ENCODE results near the gene CHFR. TPM values are rescaled to one million over a fixed set of nuclear protein-coding genes. Genes with fewer than 3 reads are reported as not detected.
"Not testable (repeated sequence)": the region's sequence is repeated elsewhere in the genome, so short reads cannot be mapped to it uniquely, and the experiment has no call there.

CHFR gene
- total and polyA plus RNA-seq, 9 of the 15 experiments (the other 6 are each of a cell fraction or from before 2014, with no cell fraction given), result 0.61 to 33.9 (median 19.3) TPM

DNA sequence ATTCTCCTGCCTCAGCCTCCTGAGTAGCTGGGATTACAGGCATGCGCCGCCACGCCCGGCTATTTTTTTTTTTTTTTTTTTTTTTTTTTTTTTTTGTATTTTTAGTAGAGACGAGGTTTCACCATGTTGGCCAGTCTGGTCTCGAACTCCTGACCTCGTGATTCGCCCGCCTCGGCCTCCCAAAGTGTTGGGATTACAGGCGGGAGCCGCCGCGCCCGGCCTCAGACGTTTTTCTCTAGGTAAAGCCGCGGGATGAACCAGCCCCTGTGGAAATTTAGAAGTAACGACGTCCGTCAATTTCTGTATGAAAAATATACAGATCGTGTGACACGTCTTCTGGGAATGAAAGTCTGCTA is 20.4 kb upstream of the CHFR start:
- FAIRE-seq; H3K36me3 ChIP-seq (ENCODE audit: control insufficient read depth, insufficient read depth, low read length); H3K9me1 ChIP-seq (ENCODE audit: control insufficient read depth, insufficient read depth, low read length); ATAC-seq; CTCF ChIA-PET (ENCODE audit: low intra/inter-chr PET ratio); H3K4me2 ChIP-seq (ENCODE audit: insufficient read depth, low read length); in situ Hi-C loops (cut with MboI); BruUV-seq (replicated peaks); H3K27me3 ChIP-seq (ENCODE audit: control insufficient read depth in 2 of 2, insufficient read depth in 2 of 2, low read length in 2 of 2); H3K4me3 ChIP-seq; H4K20me1 ChIP-seq (replicated peaks; ENCODE audit: control insufficient read depth, insufficient read depth, low read length); H3K9me3 ChIP-seq (replicated peaks; ENCODE audit: control insufficient read depth, insufficient read depth, low read depth, low read length); POLR2A ChIA-PET; DNase-seq (ENCODE audit: extremely low read depth in 1 of 4, low spot score in 3 of 4); H3K27ac ChIP-seq (ENCODE audit: extremely low read depth, low read depth, low read length); H2AFZ ChIP-seq (ENCODE audit: low read depth, low read length); H3K79me2 ChIP-seq (ENCODE audit: control insufficient read depth, insufficient read depth, low read length); intact Hi-C loops (cut with micrococcal nuclease); H3K9ac ChIP-seq (ENCODE audit: insufficient read depth in 1 of 2, low read depth in 2 of 2, low read length in 2 of 2): not testable (repeated sequence)
- peaks cover 0 to 16% of the 10 kb centered on the region in 2 experiments; a peak in 2 of 5 replicates for H3K4me1 ChIP-seq (replicated peaks in 1 of 2; ENCODE audit: control insufficient read depth in 2 of 2, insufficient read depth in 2 of 2, low read length in 2 of 2)
- WGBS (ENCODE audit: insufficient coverage, low coverage, missing lambda C conversion rate), result 30% methylated on average over 18 of the region's 23 CpGs

DNA sequence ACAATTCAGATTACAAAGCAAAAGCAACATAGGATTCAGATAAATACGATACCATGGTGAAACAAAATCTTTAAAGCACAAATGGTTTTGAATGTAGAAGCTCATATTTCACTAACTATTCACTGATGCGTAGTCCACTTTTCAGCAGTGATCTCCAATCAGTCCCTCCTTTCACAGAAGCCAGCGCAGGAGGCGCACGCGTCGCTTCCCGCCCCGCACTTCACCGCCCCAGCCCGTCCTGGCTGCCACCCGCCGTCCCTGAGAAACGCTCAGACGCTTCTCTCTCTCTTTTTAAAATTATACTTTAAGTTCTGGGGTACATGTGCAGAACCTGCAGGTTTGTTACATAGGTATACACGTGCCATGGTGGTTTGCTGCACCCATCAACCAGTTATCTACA is 19.8 kb upstream of the CHFR start:
- intact Hi-C loops (cut with micrococcal nuclease) (no loop called here), in situ Hi-C loops (cut with MboI) (no loop called here)
- Histone ChIP-seq H3K79me2 (ENCODE audit: control insufficient read depth, insufficient read depth, low read length) (no peaks in the 10 kb centered on the region), H3K27me3 (ENCODE audit: control insufficient read depth in 2 of 2, insufficient read depth in 2 of 2, low read length in 2 of 2) (no peaks in the 10 kb centered on the region), H3K36me3 (ENCODE audit: control insufficient read depth, insufficient read depth, low read length) (no peaks in the 10 kb centered on the region), H2AFZ (ENCODE audit: low read depth, low read length) (no peak overlapping the region), H3K9me3 (replicated peaks; ENCODE audit: control insufficient read depth, insufficient read depth, low read depth, low read length) (peaks cover 4% of the 10 kb centered on the region; the same call in 1 of the 2 replicates), H3K4me3 (no peak overlapping the region), H3K9me1 (ENCODE audit: control insufficient read depth, insufficient read depth, low read length) (no peaks in the 10 kb centered on the region), H3K9ac (ENCODE audit: insufficient read depth in 1 of 2, low read depth in 2 of 2, low read length in 2 of 2) (no peak overlapping the region), H3K4me1 (replicated peaks in 1 of 2; ENCODE audit: control insufficient read depth in 2 of 2, insufficient read depth in 2 of 2, low read length in 2 of 2) (peaks cover 0 to 16% of the 10 kb centered on the region in 2 experiments; a peak in 2 of 5 replicates), H3K27ac (ENCODE audit: extremely low read depth, low read depth, low read length) (no peak overlapping the region), H3K4me2 (ENCODE audit: insufficient read depth, low read length) (no peak overlapping the region), H4K20me1 (replicated peaks; ENCODE audit: control insufficient read depth, insufficient read depth, low read length) (no peaks in the 10 kb centered on the region)
- no TSS peak for BruUV-seq (replicated peaks)
- WGBS (ENCODE audit: insufficient coverage, low coverage, missing lambda C conversion rate), result 18% methylated on average over 16 of the region's 16 CpGs
- ChIA-PET CTCF (ENCODE audit: low intra/inter-chr PET ratio) (no interaction called here), POLR2A (no interaction called here)
- DNase-seq (ENCODE audit: extremely low read depth in 1 of 4, low spot score in 3 of 4) (no peak), ATAC-seq (no peak), FAIRE-seq (no peak)
- TF ChIP-seq ZNF239 (CRISPR knock-in tag; IDR thresholded peaks at IDR 0.05) (no peak), MAFG (tag; conservative IDR thresholded peaks at IDR 0.05) (no peak), ZNF444 (CRISPR knock-in tag; IDR thresholded peaks at IDR 0.05) (no peak), ELF1 (tag; IDR thresholded peaks at IDR 0.05) (no peak), ZC3H4 (CRISPR knock-in tag; IDR thresholded peaks at IDR 0.05; ENCODE audit: borderline replicate concordance) (no peak), CBFA2T2 (conservative IDR thresholded peaks at IDR 0.05) (no peak), RBBP5 (IDR thresholded peaks at IDR 0.05; ENCODE audit: borderline replicate concordance, insufficient read depth, low read length, poor library complexity, severe bottlenecking) (no peak), ZFPM2 (CRISPR knock-in tag; IDR thresholded peaks at IDR 0.05) (no peak), GATAD2B (IDR thresholded peaks at IDR 0.05; ENCODE audit: borderline replicate concordance) (no peak), HDAC6 (IDR thresholded peaks at IDR 0.05; ENCODE audit: low read depth, low read length) (no peak), MCM2 (IDR thresholded peaks at IDR 0.05; ENCODE audit: low read depth) (no peak), ZNF354B (CRISPR knock-in tag; IDR thresholded peaks at IDR 0.05) (no peak), SAP30 (IDR thresholded peaks at IDR 0.05; ENCODE audit: borderline replicate concordance, insufficient read depth, low read depth, low read length, poor library complexity, severe bottlenecking) (no peak), TSC22D4 (tag; IDR thresholded peaks at IDR 0.05) (no peak), TOE1 (IDR thresholded peaks at IDR 0.05; ENCODE audit: borderline replicate concordance) (no peak), TOE1 (CRISPR knock-in tag; IDR thresholded peaks at IDR 0.05; ENCODE audit: borderline replicate concordance, low read depth) (no peak), CHD1 (IDR thresholded peaks at IDR 0.05; ENCODE audit: low read length) (no peak), KDM1A (IDR thresholded peaks at IDR 0.05) (no peak)
- TF ChIP-seq, protein P1, sequence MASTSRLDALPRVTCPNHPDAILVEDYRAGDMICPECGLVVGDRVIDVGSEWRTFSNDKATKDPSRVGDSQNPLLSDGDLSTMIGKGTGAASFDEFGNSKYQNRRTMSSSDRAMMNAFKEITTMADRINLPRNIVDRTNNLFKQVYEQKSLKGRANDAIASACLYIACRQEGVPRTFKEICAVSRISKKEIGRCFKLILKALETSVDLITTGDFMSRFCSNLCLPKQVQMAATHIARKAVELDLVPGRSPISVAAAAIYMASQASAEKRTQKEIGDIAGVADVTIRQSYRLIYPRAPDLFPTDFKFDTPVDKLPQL (IDR thresholded peaks at IDR 0.05; ENCODE audit: extremely low read depth, insufficient read length), result no peak

Data from K562 (cell line).